Measurements from ENCODE around the gene ESR2.
"Not testable (repeated sequence)": the region's sequence is repeated elsewhere in the genome, so short reads cannot be mapped to it uniquely, and the experiment has no call there.

The ESR2 gene

DNA sequence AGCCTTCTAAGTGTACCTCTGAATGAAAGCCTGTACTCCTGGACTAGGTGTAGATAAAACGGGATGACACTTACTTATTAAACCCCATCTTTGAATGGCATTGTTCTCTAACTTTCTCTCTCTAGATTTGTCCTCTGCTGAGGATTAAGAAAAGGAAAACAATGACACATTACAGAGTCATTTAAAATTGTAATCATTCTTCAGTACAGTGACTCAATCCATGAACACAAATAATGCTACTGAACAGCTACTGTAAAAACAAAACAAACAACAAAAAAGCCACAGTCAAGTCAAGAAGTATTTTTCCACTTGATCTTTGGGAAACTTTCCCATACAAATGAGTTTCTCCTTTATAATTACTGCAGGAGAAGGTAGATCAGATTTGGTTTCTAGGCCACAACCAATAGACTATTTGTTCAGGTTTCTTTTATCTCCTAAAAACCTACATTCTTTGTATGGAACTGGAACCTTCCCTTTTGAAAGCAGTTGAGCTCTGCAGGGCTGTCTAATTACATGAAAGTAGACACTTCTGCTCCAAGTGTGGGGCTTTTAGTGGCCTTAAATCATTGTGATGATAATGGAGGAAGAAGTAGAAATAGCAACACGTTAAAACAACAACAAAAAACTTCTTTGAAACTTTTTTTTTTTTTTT, 219.1 kb downstream of the ESR2 start:
- DNase-seq = no peak

DNA sequence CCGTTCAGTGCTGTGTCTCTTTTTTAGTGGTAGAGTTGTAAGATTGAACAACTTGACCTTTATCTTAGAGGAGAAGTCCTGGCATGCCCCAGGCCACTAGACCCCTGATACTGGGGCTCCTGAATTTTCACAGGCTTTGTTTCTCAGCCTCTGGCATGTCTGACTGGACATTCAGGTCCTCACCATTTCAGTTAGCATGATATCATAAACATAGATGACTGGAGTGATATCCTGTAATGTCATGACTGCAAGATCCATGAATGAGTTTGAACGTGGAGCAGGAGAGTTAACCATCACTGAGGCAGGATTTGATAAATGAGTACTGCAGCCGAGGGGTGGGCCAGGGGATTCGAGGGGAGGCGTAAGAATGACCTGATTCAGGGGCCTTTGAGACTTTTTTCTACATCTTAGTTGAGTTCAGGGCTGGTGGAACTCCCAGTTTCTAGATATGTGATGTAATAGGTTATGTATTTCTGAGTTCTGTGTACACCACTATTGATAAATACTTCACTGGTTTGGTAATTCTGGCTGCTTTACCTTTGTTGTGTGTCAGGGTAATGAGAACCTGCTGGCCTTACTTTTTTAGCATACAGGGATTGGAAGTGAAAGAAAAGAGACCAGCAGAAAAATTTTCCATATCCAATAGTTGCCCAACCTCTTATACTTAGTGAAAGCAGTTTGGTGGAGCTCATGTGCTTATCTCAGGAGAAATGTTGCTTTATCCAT, 224.4 kb downstream of the ESR2 start:
- no peak for DNase-seq

DNA sequence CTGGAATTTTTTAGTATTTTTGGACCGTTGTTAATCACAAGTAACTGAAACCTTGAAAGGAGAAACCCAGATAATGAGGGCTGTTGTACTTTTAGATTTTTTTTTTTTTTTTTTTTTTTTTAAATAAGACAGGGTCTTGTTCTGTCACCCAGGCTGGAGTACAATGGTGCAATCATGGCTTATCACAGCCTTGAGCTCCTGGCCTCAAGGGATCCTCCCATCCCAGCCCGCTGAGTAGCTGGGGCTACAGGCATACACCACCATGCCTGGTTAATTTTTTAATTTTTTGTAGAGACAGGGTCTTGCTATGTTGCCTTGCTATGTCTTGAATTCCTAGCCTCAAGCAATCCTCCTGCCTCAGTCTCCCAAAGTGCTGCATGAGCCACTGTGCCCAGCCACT, 229.7 kb downstream of the ESR2 start:
- no peak for DNase-seq

DNA sequence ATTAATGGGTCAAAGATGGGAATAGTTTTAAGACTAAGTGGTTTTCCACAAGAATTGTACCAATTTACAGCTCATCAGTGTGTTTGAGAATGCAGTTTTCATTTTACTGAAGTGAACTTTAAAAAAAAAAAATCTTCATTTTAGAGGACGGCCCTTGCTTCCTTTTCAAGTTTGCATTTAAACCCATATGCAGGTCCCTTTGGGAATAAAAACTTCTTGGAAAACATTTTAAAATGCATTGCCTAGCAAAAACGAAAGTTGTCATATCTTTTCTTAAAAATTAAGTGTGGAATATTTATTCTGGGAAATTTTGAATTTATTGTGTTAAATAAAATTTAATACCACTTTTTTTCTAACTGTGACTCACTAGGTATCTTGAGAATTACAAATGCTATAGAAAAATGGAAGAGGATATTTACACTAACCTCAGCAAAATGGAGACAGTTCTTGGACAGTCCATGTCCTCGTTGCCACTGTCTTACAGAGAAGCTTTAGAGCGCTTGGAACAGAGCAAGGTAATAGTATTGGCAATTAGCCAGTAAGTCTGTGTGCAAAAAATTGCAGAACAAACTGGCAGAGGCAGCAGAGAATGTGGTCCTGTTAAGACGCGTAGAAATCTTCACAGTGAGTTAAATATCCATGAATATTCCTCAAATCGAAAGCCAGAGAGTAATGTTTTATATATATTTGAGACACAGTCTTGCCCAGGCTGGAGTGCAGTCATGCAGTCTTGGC, 231.6 kb downstream of the ESR2 start:
- no peak for DNase-seq

DNA sequence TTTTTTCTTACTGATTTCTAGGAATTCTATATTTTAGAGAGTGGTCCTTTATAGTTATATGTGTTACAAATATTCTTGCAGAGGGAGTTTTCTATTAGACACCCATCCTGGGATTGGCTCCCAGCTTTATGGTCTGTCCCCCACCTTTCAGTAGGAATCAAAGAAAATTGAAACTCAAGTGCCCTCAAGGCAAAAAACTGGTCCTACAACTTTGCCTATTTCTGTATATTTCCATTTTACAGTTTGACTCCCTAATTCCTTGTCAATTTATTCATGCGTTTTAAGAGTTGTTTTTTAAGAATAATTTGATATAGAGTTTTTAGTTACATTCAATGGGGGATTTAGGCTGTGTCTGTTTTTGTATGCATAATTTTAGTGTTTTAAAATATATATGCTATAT, 232.5 kb downstream of the ESR2 start:
- DNase-seq = no peak

DNA sequence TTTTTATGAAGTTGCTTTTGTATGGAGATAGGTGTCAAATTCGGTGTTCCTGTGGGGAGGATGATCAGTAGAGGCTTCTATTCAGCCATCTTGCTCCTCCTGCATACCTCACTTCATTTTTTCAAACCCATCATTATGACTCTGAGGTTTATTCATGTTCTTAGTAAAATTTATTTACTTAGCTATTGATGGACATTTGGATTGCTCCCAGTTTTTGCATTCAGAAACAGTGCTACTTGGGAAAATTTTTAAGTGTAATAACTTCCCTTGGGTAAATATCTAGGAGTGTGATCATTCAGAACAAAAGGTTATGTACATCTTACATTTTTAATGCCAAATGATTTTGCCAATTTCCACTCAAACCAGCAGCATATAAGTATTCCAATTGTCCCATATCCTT, 233.1 kb downstream of the ESR2 start:
- no peak for DNase-seq

DNA sequence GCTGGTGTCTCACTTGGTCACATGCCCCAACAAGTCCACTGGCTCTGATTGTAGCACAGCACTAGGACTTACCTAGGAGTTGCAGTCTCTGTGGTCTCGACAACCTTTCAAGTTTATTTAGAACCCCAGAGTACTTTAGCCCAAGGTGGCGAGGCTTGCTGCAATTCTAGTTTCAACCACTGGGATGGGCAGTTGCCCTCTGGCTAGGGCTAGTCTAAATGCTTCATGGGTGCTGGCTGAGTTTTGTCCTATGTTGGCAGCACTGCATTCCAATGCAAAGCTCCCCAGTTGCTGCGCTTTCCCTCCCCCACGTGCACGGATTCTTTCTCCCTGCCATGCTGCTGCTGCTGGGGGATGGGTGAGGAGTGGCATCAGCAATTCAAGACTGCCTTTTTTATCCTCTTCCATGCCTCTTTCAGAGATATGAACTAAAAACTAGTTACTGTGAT, 233.5 kb downstream of the ESR2 start:
- DNase-seq = no peak

DNA sequence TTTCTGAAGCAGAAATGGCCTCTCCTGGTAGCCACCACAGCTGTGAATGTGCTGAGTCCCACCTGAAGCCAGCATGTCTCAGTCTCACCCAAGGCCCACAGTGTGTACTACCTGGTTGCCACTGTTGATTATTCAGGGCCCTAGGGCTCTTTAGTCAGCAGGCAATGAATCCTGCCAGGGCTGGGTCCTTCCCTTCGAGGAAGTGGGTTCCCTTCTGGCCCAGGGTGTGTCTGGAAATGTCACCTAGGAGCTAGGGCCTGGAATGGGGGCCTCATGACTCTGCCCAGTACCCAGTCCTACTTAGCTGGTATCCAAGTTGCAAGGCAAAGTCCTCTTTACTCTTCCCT, 234.0 kb downstream of the ESR2 start:
- DNase-seq = no peak

DNA sequence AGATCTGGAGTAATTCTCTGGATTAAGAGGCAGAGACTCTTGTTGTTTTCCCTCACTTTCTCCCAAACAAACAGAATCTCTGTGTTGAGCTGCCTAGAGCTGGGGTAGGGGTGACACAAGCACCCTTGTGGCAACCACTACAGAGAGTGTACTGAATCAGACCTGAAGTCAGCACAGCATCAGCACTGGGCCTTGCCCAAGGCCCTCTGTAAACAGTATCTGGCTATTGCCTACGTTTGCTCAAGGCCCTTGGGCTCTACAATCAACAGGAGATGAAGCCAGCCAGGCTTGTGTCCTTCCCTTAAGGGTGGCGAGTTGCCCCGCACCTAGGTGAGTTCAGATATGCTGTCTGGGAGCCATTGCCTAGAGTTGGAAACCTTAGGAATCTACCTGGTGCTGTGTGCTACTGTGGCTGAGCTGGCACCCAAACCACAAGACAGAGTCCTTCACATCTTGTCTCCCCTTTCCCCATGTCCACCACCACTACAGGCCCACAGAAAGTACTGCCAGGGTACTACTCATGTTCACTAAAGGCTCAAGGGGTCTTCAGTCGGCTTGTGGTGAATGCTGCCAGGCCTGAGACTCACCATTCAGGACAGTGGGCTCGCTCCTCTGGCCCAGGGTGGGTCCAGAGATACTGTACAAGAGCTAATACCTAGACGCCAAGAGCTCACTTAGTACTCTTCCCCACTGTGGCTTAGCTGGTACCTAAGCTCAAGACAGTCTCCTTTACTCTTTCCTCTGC, 234.5 kb downstream of the ESR2 start:
- no peak for DNase-seq

DNA sequence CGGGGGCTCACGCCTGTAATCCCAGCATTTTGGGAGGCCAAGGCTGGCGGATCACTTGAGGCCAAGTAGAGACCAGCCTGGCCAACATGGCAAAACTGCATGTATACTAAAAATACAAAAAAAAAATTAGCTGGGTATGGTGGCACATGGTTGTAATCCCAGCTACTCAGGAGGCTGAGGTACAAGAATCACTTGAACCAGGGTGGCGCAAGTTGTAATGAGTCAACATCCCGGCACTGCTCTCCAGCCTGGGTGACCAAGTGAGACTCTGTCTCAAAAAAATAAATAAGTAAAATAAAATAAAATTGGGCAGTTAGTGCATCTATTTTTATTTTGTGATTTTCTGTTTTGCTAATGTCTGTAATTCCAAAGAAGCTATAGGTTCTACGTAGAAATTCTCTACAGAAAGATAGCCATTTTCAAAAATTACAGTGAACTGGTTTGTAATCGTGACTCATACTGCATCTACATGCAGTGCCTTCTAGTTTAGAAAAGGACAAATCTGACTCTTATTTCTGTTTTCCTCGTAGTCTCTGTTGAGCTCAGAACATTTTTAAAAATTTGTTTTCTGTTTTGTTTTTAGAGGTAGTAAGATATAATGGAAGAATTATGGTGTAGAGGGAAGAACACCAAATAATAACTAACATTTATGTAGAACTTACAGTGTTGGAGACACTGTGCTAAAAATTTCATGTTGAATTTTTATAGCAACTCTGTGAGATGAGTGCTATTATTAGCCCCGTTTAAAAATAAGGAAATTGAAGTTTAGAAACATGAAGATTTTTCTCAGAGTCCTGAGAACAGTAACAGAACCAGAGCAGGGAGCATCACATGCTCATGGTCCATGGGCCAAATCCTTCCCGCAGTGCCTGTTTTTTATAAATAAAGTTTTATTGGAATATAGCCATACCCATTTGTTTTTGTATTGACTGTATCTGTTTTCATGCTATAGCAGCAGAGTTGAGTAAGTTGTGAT, 240.2 kb downstream of the ESR2 start:
- no peak for DNase-seq

DNA sequence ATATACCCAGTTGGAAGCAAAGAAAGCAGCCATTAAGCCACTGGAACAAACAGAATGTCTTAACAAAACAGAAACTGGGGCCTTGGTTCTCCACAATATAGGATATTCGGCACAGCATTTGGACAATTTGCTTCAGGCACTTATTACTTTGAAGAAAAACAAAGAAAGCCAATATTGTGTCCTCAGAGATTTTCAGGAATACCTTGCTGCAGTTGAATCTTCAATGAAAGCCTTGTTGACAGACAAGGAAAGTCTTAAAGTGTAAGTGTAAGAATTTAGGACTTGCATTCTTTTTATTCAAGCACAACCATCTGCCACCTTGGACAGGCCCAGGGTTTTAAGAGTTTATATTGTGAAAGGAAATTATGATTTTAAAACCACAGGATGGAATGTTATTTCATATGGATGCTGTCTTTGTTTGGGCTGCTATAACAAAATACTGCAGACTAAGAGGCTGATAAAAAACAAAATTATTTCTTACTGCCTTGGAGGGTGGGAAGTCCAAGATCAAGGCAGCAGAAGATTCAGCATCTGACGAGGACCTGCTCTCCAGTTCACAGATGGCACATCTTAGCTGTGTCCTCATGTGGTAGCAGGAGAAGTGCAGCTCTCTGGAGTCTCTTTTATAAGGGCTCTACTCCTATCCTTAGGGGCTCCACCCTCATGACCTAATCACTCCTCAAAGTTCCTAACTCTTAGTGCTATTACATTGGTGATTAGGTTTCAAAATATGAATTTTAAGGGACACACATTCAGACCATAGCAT, 244.4 kb downstream of the ESR2 start:
- DNase-seq = no peak

DNA sequence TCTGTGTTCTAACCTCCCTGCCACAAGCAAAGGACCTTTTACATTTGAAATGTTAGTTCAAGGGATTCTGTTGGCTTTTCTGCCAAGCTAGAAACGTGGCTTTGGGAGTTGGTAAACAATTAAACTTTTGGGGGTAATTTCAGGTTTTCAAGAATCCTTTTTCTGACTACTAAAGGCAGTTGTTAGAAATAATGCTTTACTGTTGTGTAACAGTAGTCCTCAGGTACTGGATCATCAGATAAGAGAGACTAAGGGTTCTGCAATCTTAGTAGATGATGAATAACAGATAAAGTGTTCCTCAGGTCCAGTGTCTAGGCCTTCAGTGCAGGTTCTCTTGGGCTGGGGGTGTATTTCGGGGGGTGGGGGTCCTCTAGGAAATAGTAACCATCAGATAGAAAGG, 249.1 kb downstream of the ESR2 start:
- no peak for DNase-seq

DNA sequence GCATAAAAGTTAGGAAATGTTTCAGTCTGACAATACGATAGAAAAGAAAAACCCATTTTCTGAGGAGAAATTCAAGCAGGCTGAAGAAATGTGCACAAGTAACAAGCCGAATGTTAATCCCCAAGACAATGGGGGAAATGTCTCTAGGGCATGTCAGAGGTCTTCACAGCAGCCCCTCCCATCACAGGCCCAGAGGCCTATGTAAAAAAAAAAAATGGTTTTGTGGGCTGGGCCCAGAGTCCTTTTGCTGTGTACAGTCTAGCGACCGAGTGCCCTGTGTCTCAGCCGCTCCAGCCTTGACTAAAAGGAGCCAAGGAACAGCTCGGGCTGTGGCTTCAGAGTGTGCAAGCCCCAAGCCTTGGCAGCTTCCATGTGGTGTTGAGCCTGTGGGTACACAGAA, 250.9 kb downstream of the ESR2 start:
- DNase-seq = not testable (repeated sequence)

DNA sequence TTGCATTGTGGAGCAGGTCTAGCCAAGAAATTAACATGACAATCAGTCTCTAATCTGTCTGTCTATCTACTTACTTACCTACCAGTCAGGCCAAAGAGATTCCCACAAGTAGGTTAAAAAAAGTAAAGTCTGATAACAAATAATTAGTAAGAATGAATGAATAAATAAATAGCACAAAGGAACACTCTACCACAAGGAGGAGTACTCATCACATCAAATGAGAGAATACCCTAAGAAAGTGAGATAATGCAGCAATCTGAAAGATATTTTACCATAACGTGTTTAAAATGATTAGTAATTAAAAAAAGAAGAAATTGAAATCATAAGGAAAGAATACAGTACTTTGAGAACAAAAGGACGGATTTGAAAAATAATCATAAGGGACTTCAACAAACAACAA, 254.1 kb downstream of the ESR2 start:
- DNase-seq = no peak

DNA sequence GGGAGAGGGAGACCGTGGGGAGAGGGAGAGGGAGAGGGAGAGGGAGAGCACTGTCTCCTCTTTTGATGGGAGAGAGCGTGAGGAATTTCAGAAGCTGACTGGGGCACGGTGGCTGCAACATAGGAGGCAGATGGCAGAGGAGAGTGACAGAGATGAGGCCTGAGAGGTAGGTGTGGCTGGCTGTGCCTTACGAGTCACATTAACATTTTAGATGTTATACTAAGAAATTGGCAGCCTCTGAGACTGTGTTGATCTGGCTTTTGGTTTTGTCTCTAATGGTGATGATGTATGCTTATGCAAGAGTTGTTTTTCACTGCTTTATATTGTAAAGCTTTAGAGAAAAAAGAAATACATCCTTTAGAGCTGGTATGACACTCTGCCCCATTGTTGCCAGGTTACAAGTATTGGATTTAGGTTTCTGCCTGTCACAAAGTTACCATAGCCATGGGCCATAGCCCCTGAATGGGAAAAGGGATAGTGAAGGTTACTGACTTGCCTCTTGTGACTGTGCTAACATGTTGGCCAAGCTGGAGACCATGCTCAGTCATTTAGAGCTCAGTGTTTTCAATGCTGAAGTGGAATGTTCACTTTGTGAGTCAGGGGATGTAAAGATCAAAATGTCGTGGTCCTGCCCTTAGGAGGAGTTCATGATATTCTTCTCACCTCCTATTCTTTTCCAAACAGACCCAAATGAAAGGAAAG, 255.2 kb downstream of the ESR2 start:
- DNase-seq = no peak

DNA sequence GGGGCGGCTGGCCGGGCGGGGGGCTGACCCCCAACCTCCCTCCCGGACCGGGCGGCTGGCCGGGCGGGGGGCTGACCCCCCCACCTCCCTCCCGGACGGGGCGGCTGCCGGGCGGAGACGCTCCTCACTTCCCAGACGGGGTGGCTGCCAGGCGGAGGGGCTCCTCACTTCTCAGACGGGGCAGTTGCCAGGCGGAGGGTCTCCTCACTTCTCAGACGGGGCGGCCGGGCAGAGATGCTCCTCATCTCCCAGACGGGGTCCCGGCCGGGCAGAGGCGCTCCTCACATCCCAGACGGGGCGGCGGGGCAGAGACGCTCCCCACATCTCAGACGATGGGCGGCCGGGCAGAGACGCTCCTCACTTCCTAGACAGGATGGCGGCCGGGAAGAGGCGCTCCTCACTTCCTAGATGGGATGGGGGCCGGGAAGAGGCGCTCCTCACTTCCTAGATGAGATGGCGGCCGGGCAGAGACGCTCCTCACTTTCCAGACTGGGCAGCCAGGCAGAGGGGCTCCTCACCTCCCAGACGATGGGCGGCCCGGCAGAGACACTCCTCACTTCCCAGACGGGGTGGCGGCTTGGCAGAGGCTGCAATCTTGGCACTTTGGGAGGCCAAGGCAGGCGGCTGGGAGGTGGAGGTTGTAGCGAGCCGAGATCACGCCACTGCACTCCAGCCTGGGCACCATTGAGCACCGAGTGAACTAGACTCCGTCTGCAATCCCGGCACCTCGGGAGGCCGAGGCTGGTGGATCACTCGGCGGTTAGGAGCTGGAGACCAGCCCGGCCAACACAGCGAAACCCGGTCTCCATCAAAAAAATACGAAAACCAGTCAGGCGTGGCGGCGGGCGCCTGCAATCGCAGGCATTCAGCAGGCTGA, 256.1 kb downstream of the ESR2 start:
- not testable (repeated sequence) for DNase-seq

DNA sequence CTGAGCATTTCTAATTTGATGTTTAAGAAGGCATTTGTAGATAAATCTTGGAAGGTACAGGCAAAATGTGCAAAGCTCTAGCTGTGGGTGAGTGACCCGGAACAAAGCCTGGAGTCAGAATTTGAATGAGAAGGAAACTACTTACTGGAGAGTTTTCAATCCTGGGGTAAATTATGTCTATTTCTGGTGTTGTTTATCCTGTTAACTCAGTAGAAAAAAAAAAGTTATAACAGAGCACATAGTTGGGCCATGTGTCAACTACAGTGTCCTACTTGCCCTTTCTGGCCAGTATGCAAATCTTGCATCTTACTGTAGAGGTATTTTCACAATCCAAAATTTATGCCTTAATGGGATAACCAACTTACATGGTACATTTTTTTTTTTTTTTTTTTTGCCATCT, 259.0 kb downstream of the ESR2 start:
- DNase-seq = no peak
